GM21528 (cell line): ENCODE results near the gene SNF8.

ENCODE experiments used
- ATAC-seq: cut with Tn5 transposase; IDR thresholded peaks from one replicate; pipeline ENCODE4 v1.9.1; 2021; ENCODE audit warnings: mild to moderate bottlenecking, moderate library complexity; ENCODE audit not compliant: unreplicated experiment, low FRiP score

SNF8 gene

DNA sequence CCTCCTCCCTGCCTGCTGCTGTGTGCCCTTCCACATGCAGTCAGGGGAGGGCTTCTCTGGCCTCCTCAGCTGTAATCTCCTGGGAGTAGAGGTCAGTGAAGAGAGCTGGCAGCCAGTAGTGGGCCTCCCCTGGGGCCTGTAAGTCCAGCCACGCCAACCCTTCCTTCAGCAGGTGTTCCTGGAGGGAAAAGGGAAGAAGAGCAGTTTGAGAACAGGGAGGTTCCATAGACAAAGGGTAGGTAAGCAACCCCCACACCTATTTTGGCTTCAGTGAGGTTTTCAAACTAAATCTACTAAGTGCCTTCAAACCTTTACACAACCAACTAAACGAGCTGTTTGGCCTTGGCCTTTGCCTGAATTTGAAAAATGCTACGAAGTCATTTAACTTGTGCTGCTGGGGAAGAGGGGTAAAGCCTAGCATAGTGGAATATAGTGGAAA, 14.2 kb downstream of the SNF8 start:
- no peak for ATAC-seq

DNA sequence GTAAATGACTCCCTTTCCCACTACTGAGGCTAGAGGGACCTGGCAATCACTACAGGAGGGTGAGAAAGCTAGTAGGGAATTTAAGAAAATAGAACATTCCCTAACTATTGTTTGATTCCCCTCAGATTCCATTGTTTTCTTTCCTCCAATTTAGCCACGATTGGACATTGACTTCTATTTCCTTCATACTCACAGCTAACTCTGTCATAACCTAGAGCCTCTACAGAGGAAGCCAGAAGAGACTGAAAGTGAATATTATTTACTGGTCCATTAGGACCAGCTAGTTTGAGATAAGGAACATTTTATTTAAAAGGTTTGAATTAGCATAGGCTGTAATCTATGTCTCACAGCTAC, 14.9 kb downstream of the SNF8 start:
- no peak for ATAC-seq

DNA sequence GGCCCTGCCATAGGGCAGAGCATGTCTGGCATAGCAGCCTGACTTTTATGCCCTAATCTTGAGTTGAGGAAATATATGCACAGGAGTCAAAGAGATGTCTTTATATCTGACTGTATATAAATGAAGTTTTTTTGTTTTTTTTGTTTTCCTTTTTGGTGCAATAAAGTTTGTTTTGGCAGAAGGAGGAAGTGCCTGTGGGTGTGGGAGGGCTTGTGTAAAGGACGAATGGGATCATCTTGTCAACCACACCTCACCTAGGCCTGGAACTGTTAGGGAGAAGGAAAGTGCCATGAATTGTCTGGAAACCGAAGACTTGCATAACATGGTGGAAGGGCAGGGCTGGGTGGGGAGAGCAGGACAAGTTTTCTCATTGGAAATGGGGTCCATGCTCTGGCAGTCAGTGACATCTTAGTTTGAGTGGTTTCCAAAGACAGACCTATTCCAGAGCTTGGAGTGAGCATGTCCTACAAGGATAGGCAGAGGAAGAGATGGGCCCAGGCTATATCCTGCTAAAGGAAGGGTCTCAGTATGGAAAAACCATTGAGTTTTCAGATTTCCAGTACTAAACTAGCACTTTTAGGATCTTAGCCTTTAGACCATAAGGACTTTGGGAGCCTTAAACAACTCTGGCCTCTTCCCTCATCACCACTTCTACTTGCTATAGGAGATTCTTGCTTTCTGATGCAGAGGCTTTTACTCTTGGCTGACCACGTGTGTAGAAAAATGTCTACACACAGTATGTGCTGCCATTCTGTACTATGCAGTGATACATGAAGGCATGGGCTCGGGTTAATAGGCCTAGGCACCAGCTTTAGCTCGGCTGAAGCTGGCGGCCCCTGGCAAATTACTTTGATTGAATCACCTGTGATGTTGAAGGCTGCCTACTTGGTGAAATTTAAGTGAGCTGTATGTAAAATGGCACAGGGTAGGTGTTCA, 15.5 kb downstream of the SNF8 start:
- ATAC-seq: no peak

DNA sequence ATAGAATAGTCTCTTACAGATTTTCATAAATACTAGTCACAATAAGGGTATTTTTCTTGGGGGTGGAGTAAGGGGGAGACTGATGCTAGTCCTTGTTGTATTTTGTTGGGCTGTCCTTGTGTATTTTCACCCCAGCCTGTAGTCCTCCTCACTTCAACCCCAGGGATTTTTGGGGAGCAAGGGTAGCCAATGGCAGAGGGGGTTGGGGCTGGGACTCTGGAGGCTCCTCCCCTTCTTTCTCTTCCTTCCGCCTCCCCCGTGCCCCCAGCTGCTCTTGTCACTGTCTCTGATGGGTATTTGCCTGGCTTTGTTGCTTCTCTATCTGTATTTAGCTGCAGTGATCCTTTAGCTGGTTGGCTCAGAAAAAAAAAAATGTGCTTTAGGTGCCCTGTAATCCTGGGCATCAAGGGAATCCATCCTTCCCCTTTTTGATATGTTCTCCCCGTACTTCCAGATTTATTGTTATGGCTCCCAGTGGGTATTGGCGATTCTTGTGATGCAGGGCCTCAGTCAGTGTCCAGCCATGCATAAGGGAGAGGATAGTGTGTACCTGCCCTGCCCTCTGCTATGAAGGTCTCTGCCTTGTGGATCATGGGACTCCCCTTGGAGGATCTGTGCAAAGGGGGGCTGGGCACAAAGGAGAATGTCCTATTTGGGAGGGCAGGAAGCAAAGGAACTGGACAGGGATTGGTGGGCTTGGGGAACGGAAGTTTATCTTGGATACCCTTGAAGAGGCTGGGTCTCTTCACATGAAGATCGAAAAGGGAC, 16.5 kb downstream of the SNF8 start:
- ATAC-seq: no peak

DNA sequence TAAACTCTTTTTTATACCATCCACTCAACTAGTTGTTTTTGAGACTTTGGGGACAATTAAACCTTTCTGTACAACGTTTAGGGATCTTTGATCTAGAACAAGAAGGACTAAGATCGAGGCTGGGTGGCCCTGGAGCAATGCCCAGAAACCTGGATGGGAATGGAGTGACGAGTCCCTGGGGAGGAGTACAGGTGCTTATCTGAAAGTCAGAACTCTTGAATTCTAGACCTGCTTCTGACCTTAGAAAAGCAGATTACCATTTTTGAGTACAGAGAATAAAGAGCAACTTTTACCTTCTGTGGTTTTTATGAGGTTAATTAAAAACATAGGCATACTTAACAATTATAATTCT, 18.7 kb downstream of the SNF8 start:
- ATAC-seq: no peak

DNA sequence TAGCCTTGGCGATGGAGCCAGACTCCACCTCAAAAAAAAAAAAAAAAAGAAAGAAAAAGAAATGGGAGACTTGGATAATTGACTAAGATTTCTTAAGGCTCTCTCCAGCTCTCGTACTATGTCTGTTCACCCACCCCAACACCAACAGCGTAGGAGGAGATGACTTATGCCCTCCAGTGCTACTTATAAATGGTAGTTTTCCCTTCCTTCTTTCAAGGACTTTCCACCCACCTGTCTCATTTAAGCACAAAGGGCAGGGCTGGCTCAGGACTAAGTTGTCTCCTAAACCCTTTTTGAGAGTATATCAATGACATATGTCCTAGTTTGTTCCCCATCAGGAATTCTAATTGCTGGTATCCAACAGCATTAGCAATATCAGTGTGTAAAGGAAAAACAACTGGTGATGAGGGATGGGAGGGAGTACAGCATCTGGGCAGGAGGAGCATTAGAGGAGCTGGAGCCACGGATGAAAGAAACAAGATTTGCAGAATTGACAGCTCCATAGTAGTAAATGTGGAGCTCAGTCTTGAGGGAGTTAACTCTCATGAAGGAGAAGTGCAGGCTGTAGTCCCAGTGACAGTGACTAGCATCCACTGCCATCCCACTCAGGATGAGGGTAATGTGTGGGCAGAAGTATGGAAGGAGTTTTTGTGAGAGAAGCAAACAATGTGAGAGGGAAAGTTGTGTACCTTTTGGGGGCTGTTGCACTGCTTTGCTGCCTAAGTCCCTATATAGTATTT, 19.2 kb downstream of the SNF8 start:
- no peak for ATAC-seq

DNA sequence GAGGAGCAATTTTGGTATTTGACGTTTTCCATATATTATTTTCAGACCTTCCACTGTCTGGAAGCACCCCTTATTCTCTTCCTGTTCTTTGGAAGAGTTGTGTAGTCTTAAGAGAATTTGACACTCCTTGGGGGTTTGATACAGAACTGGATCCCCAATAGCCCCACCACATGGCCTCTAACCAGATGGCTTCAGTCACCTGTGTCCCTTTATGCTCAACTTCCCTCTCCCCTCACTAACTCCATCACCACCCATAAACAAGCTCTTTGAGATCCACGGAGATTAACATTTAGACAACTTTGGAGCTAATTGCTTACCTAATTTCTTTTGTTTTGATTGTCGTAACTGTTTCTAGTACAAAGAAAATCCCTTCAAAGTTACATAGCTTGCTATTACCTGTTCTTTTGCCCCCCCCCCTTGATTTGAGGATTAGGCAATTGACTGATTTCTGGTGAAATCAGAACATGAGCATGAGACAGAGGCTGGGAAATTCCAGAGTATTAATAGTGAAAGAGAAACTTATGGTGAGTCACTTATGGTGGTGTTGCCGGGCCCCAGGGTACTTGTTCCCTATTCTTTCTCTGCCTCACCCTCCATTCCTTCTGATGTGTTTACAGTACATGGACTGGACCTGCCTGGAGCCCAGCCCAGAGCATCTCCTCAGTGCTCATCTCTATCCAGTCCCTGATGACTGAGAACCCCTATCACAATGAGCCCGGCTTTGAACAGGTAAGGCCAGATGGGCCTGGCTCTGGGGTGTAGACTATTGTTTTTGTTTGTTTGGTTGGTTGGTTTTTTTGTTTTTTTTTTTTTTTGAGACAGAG, 29.0 kb downstream of the SNF8 start:
- peak; percentile 66 for ATAC-seq

DNA sequence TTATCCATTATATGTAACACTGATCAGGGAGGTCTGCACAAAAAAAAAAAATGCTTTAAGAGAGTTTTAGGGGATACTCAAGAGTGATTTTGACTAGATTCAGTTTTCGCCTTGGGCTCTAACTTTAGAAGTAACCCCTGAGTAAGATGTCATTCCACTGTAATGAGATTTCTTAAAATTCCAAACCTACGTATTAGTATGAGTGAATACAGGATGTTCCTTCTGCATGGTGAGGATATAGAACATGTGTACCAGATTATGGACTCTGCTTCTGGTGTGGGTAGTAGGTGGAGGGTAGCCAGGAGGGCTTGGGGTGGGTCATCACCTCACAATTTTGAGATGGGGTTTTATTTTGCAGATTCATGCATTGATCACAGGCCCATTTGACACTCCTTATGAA, 32.2 kb downstream of the SNF8 start:
- ATAC-seq: no peak

DNA sequence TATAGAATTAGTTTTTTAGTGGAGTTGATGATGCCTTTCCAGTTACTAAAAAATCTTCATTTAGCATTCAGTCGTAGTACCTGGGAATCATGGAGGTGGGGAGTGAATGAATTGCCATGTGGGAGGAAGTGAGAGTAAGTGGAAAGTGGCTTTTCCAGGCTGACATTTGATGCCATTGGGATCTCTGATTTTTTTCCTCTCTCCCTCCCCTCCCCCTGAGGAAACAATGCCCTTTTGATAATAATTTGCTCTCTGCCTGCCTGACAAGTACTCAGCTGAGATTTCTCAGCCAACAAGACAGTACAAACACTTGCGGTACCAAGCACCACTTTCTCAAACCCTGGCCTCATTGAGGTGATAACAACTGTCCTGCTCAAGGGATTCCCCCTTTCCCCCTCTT, 34.3 kb downstream of the SNF8 start:
- ATAC-seq: no peak

DNA sequence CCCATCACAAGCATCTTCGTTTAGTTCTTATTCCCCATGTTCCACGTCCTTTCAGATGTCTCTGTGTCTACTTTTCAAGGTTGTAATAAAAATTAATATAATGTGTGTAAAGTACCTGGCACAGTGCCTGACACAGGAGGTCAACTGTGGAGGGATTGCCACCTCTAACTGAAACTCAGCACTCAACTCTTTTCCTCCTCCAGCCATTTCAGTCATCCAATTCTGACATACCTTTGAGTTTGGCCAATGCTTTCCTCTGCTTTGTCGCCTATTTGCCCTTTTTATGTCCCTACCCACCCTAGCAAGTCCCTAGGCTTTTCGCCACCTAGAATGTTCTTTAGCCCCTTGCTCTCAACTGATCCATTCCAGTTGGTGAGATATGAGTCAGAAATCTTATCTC, 34.9 kb downstream of the SNF8 start:
- no peak for ATAC-seq

DNA sequence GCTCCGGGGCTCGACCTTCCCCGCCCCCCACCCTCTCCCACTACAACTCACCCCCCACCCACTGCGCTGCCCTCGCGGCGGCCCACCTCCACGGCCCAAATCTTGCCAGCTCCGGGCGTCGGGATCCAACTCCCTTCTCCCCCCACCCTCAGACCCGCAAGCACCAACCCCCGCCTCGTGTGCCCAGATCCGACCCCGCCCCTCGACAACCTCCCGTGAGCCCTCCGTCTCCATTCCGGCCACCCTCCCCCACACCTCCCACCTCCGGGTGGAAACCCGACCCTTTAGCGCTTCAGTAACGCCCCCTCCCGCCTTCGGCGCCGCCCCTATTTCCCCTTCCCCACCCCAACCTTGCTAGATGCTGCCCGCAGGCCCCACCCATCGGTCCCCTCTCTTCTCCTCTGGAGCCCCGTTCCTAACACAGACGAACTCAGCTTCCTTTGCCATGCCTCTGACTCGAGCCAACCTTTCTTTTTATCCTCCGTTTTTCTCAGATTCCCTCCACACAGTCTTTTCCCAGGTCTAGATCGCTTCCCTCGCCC, 35.7 kb downstream of the SNF8 start:
- ATAC-seq: peak; percentile 19

DNA sequence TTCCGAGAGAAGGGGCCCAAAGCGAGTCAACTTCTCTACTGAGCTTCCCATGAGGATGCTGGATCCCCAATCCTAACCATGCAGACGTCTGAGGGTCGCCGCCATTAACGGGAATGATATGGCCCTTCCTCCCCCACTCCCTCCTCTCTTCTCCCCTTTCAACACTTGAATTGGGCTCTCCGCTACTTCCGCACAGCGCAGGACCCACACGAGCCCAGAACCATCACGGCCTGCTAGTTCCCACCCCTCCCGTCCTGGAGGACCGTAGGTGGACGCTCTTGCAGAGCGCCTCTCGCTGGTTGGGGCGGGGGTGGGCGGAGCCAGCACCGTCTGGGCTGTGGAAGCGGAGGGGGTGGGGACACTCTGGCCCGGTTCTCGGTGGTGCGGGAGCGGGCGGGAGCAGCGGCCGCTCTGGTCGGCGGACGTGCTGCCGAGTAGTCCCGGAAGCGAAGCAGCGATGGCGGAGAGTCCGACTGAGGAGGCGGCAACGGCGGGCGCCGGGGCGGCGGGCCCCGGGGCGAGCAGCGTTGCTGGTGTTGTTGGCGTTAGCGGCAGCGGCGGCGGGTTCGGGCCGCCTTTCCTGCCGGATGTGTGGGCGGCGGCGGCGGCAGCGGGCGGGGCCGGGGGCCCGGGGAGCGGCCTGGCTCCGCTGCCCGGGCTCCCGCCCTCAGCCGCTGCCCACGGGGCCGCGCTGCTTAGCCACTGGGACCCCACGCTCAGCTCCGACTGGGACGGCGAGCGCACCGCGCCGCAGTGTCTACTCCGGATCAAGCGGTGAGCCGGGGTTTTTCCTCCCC, 36.4 kb downstream of the SNF8 start, which contains the start of gene UBE2Z:
TSS of gene UBE2Z (plus strand) at position 361 of the 797 bp plus-strand sequence. CDS start at position 458, 97 bp downstream.
- ATAC-seq: peak; percentile 79

DNA sequence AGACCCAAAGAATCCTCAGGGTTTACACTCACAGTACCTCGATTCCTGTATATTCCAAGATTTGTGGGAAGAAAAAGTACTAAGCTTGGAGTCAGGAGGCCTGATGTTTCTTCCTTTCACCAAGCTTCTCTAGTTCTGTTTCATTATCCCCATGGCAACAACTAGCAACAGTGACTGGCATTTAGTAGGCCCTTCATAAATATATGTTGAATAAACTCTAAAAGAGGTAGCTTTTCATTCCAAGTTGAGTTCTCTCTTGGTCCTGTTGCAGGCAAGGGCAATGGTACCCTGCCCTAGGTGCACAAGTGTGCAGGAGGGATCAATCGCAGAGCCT, 37.0 kb downstream of the SNF8 start:
- ATAC-seq: no peak

DNA sequence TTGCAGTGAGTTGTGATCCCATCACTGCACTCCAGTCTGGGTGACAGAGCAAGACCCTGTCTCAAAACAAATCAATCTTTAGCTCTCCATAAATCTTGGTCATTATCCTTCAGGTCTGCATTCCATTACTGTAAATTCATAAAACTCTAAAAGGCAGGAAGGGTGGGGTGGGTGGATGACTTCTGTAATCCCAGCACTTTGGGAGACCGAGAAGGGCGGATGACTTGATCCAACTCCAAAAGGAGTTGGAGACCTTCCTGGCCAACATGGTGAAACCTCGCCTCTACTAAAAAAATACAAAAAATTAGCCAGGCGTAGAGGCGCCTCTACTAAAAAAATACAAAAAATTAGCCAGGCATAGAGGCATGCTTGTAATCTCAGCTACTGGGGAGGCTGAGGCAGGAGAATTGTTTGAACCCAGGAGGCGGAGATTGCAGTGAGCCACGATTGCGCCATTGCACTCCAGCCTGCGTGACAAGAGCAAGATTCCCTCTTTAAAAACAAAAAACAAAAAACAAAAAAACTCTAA, 38.6 kb downstream of the SNF8 start:
- no peak for ATAC-seq

DNA sequence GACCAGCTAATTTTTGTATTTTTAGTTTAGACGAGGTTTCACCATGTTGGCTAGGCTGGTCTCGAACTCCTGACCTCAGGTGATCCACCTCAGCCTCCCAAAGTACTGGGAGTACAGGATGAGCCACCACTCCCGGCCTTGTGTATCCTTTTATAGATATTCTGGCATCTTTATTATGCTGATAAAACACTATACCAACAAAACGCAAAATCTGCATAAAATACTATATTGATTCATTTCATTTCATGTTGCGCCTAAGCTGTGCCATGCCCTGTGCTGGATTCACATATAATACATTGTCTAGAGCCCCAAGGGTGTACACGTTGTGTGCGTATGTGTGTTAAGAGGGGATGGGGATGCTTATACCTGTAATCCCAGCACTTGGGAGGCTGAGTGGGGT, 40.2 kb downstream of the SNF8 start:
- no peak for ATAC-seq

DNA sequence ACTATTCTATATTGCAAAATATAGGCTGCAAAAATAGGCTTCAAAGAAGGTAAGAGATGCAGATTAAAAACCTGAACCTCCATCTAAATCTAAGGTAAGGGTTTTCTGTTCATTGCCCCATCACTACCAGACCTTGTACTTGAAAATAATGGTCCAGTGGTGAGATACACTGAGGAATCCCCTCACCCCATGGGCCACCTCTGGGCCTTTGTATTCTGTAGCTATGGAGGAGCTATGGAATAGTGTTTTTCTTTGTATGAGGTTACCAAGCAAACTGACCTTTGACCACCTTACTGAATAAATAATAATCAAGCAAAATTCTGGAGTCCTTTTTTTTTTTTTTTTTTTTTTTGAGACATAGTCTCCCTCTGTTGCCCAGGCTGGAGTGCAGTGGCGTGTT, 41.2 kb downstream of the SNF8 start:
- no peak for ATAC-seq

DNA sequence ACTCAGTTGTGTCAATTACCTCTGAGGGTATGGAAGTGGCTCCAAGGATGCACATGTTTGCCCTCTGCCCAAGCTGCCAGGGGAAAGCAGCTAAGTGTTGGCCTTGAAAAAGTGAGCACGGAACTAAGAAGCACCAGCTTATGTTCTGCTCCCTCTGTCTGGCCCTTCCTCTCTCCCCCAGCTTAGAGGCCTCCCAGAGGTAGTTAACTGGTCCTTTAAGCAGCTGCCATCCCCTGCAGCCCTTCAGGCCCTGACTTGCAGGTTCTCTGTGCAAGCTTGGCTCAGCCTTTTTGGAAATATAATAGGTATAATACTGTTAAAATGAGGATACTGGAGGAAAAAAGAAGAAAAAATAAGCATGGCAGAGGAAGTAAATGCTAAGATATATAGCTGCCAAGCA, 43.4 kb downstream of the SNF8 start:
- ATAC-seq: no peak

DNA sequence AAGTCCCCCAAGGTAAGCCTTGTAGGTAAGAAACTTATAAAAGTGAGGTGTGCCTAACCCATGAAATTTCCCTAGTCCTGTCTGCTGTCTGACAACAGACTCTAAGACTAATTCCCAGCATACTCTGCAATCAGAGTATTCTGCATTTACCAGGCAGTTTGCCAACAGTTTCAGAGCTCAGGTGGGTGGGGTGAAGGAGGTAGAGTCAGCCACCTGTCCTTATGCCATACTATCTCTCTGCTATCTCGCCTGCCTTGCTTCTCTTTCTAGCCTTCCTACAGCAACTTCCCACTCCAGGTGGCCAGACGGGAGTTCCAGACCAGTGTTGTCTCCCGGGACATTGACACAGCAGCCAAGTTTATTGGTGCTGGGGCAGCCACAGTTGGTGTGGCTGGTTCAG, 49.8 kb downstream of the SNF8 start:
- ATAC-seq: no peak
